Activated T-cell treated with anti-CD3 and anti-CD28 coated beads, Interleukin-2, amount 50 U/mL, for 24 hours (primary cell): Measurements from ENCODE around the gene EGFR.
"Not testable (repeated sequence)": the region's sequence is repeated elsewhere in the genome, so short reads cannot be mapped to it uniquely, and the experiment has no call there.

Source experiments
- DNase-seq: peaks from one replicate; pipeline ENCODE4 v3.0.0-alpha.2; 2020
- H3K27ac Mint-ChIP-seq: 2 replicates; pipeline ENCODE4 v1.8.0; 2020; ENCODE audit warnings: mild to moderate bottlenecking, mixed read lengths
- H3K27me3 Mint-ChIP-seq: 2 replicates; pipeline ENCODE4 v1.8.0; 2020; ENCODE audit warnings: mixed read lengths
- H3K36me3 Mint-ChIP-seq: 2 replicates; pipeline ENCODE4 v1.8.0; 2020; ENCODE audit warnings: low read depth, mixed read lengths
- H3K4me1 Mint-ChIP-seq: 2 replicates; pipeline ENCODE4 v1.8.0; 2020; ENCODE audit warnings: low read depth, mixed read lengths
- H3K4me3 Mint-ChIP-seq: 2 replicates; pipeline ENCODE4 v1.8.0; 2020; ENCODE audit warnings: mild to moderate bottlenecking, moderate library complexity, mixed read lengths
- H3K9me3 Mint-ChIP-seq: 2 replicates; pipeline ENCODE4 v1.8.0; 2020; ENCODE audit warnings: mixed read lengths

Gene EGFR

GRCh38 chr7:55022002-55022985, 3.5 kb downstream of the EGFR start:
- Mint-ChIP-seq H3K27ac (no peak overlapping the region), H3K36me3 (no peaks in the 10 kb centered on the region), H3K4me3 (no peak overlapping the region), H3K4me1 (no peaks in the 10 kb centered on the region), H3K9me3 (no peaks in the 10 kb centered on the region), H3K27me3 (peaks cover 71% of the 10 kb centered on the region)
- DNase-seq: no peak

GRCh38 chr7:55023841-55024505, 5.2 kb downstream of the EGFR start:
- Mint-ChIP-seq H3K4me3 (no peak overlapping the region), H3K4me1 (no peaks in the 10 kb centered on the region), H3K36me3 (no peaks in the 10 kb centered on the region), H3K27ac (no peak overlapping the region), H3K27me3 (peaks cover 58% of the 10 kb centered on the region), H3K9me3 (no peaks in the 10 kb centered on the region)
- DNase-seq: no peak

GRCh38 chr7:55024776-55025175, 6.0 kb downstream of the EGFR start:
- H3K36me3 Mint-ChIP-seq: no peaks in the 10 kb centered on the region
- no peaks in the 10 kb centered on the region for H3K9me3 Mint-ChIP-seq
- no peak for DNase-seq
- H3K27me3 Mint-ChIP-seq: peaks cover 58% of the 10 kb centered on the region
- H3K4me3 Mint-ChIP-seq: no peak overlapping the region
- no peak overlapping the region for H3K27ac Mint-ChIP-seq
- H3K4me1 Mint-ChIP-seq: no peaks in the 10 kb centered on the region

- Mint-ChIP-seq H3K4me1 (no peaks in the 10 kb centered on the region), H3K4me3 (no peak overlapping the region), H3K27ac (no peak overlapping the region), H3K27me3 (peaks cover 51% of the 10 kb centered on the region), H3K36me3 (no peaks in the 10 kb centered on the region), H3K9me3 (no peaks in the 10 kb centered on the region)
- no peak for DNase-seq
These were observed 7.4 kb downstream of the EGFR start for GRCh38 chr7:55026086-55026790.

- no peak for DNase-seq
- Mint-ChIP-seq H3K36me3 (no peaks in the 10 kb centered on the region), H3K9me3 (no peaks in the 10 kb centered on the region), H3K4me1 (no peaks in the 10 kb centered on the region), H3K27ac (no peak overlapping the region), H3K4me3 (no peak overlapping the region), H3K27me3 (peaks cover 43% of the 10 kb centered on the region)
These were observed 8.2 kb downstream of the EGFR start for GRCh38 chr7:55026867-55027490.

- Mint-ChIP-seq H3K4me3 (no peak overlapping the region), H3K36me3 (no peaks in the 10 kb centered on the region), H3K4me1 (no peaks in the 10 kb centered on the region), H3K27me3 (peaks cover 33% of the 10 kb centered on the region), H3K27ac (no peak overlapping the region), H3K9me3 (no peaks in the 10 kb centered on the region)
- no peak for DNase-seq
These were observed 9.2 kb downstream of the EGFR start for GRCh38 chr7:55028011-55028410.

GRCh38 chr7:55030314-55030713, 11.5 kb downstream of the EGFR start:
- Mint-ChIP-seq H3K36me3 (no peaks in the 10 kb centered on the region), H3K9me3 (no peaks in the 10 kb centered on the region), H3K4me3 (no peak overlapping the region), H3K27me3 (peaks cover 16% of the 10 kb centered on the region), H3K4me1 (no peaks in the 10 kb centered on the region), H3K27ac (no peak overlapping the region)
- no peak for DNase-seq

GRCh38 chr7:55031075-55031474, 12.3 kb downstream of the EGFR start:
- Mint-ChIP-seq H3K36me3 (no peaks in the 10 kb centered on the region), H3K9me3 (no peaks in the 10 kb centered on the region), H3K27me3 (peaks cover 16% of the 10 kb centered on the region), H3K4me3 (no peak overlapping the region), H3K27ac (no peak overlapping the region), H3K4me1 (no peaks in the 10 kb centered on the region)
- no peak for DNase-seq

GRCh38 chr7:55032069-55032699, 13.4 kb downstream of the EGFR start:
- Mint-ChIP-seq H3K27ac (no peak overlapping the region), H3K27me3 (peaks cover 10% of the 10 kb centered on the region), H3K4me3 (no peak overlapping the region), H3K36me3 (no peaks in the 10 kb centered on the region), H3K4me1 (no peaks in the 10 kb centered on the region), H3K9me3 (no peaks in the 10 kb centered on the region)
- no peak for DNase-seq

- Mint-ChIP-seq H3K9me3 (no peaks in the 10 kb centered on the region), H3K36me3 (no peaks in the 10 kb centered on the region), H3K27ac (no peak overlapping the region), H3K4me1 (no peaks in the 10 kb centered on the region), H3K27me3 (peaks cover 21% of the 10 kb centered on the region), H3K4me3 (no peak overlapping the region)
- no peak for DNase-seq
These were observed 14.5 kb downstream of the EGFR start for GRCh38 chr7:55033236-55033846.

GRCh38 chr7:55034776-55035175, 16.0 kb downstream of the EGFR start:
- H3K4me1 Mint-ChIP-seq: no peaks in the 10 kb centered on the region
- no peak overlapping the region for H3K27ac Mint-ChIP-seq
- no peak overlapping the region for H3K4me3 Mint-ChIP-seq
- H3K27me3 Mint-ChIP-seq: peaks cover 21% of the 10 kb centered on the region
- no peak for DNase-seq
- H3K36me3 Mint-ChIP-seq: no peaks in the 10 kb centered on the region
- H3K9me3 Mint-ChIP-seq: no peaks in the 10 kb centered on the region

GRCh38 chr7:55035410-55035809, 16.6 kb downstream of the EGFR start:
- H3K27ac Mint-ChIP-seq, H3K9me3 Mint-ChIP-seq, DNase-seq, H3K4me1 Mint-ChIP-seq, H3K4me3 Mint-ChIP-seq, H3K36me3 Mint-ChIP-seq: not testable (repeated sequence)
- H3K27me3 Mint-ChIP-seq: peaks cover 17% of the 10 kb centered on the region

GRCh38 chr7:55036950-55037736, 18.3 kb downstream of the EGFR start:
- no peaks in the 10 kb centered on the region for H3K36me3 Mint-ChIP-seq
- no peak overlapping the region for H3K4me3 Mint-ChIP-seq
- no peak for DNase-seq
- no peaks in the 10 kb centered on the region for H3K9me3 Mint-ChIP-seq
- no peaks in the 10 kb centered on the region for H3K4me1 Mint-ChIP-seq
- no peak overlapping the region for H3K27ac Mint-ChIP-seq
- peaks cover 17% of the 10 kb centered on the region for H3K27me3 Mint-ChIP-seq
